IMR-90 (cell line): ENCODE data around the gene RIMS1. TPM values are rescaled to one million over a fixed set of nuclear protein-coding genes. Genes with fewer than 3 reads are reported as not detected.

Experiments
- ATAC-seq: fragments of 200-7000 bp; cut with Tn5 transposase; 2 replicates; pipeline ENCODE4 v1.9.1; 2020; ENCODE audit warnings: low read depth, mild to moderate bottlenecking, moderate library complexity
- BruUV-seq: library from RNA; stranded (reverse); fragments of 400-500 nt; replicated peaks from 2 replicates; lab custom pipeline; 2021; lab: Mats Ljungman, UMichigan
- CTCF ChIA-PET: fragments of 300-600 bp; formaldehyde crosslinking; extraction: SDS; loops from one replicate; lab custom pipeline; 2021; ENCODE audit warnings: antibody characterized with exemption; lab: Yijun Ruan, JAX
- POLR2A ChIA-PET: fragments of 300-600 bp; sonication (Branson Sonifier 250); formaldehyde crosslinking; loops from one replicate; lab custom pipeline; 2022; ENCODE audit warnings: antibody characterized with exemption; ENCODE audit not compliant: unreplicated experiment; lab: Charles Lee
- DNase-seq: peaks from one replicate; pipeline ENCODE4 v3.0.0; 2013
- H2AFZ ChIP-seq: replicated peaks from 2 replicates; pipeline ENCODE3; 2013; ENCODE audit warnings: low read length, mild to moderate bottlenecking; ENCODE audit not compliant: poor library complexity
- H2AK5ac ChIP-seq: 2 replicates; pipeline ENCODE4 v1.6.1; 2013; ENCODE audit warnings: low read depth, low read length, inconsistent platforms
- H2AK9ac ChIP-seq: replicated peaks from 2 replicates; pipeline ENCODE3; 2013; ENCODE audit warnings: mild to moderate bottlenecking, low read depth, low read length, moderate library complexity; ENCODE audit not compliant: poor library complexity
- H2BK120ac ChIP-seq: 2 replicates; pipeline ENCODE4 v1.6.1; 2013; ENCODE audit warnings: low read depth, low read length, inconsistent platforms
- H2BK15ac ChIP-seq: 3 replicates; pipeline ENCODE4 v1.6.1; 2013; ENCODE audit warnings: low read depth, low read length, inconsistent platforms
- H2BK20ac ChIP-seq: 2 replicates; pipeline ENCODE4 v1.6.1; 2013; ENCODE audit warnings: low read depth, mild to moderate bottlenecking, inconsistent platforms, low read length, moderate library complexity
- H2BK5ac ChIP-seq: 2 replicates; pipeline ENCODE4 v1.6.1; 2013; ENCODE audit warnings: mild to moderate bottlenecking, low read depth, low read length, inconsistent platforms; ENCODE audit not compliant: poor library complexity, severe bottlenecking
- H3K14ac ChIP-seq: replicated peaks from 2 replicates; pipeline ENCODE4 v1.6.1; 2013; ENCODE audit warnings: low read depth, low read length, inconsistent platforms
- H3K18ac ChIP-seq: 2 replicates; pipeline ENCODE4 v1.6.1; 2013; ENCODE audit warnings: low read depth, low read length, control low read depth
- H3K23ac ChIP-seq: 2 replicates; pipeline ENCODE4 v1.6.1; 2013; ENCODE audit warnings: low read depth, low read length, inconsistent platforms
- H3K27ac ChIP-seq: 2 replicates; pipeline ENCODE4 v1.5.1; 2013; ENCODE audit warnings: mild to moderate bottlenecking, control low read depth, low read length; ENCODE audit not compliant: insufficient read depth
- H3K27me3 ChIP-seq: 2 replicates; pipeline ENCODE4 v1.6.1; 2013; ENCODE audit warnings: low read length; ENCODE audit not compliant: control insufficient read depth, insufficient read depth
- H3K36me3 ChIP-seq: 2 replicates; pipeline ENCODE4 v1.6.1; 2013; ENCODE audit warnings: low read length, mixed read lengths; ENCODE audit not compliant: control insufficient read depth, insufficient read depth
- H3K4ac ChIP-seq: 2 replicates; pipeline ENCODE4 v1.6.1; 2013; ENCODE audit warnings: low read depth, low read length, inconsistent platforms
- H3K4me1 ChIP-seq: 2 replicates; pipeline ENCODE4 v1.6.1; 2013; ENCODE audit warnings: low read length, mixed read lengths; ENCODE audit not compliant: control insufficient read depth, insufficient read depth
- H3K4me2 ChIP-seq: 2 replicates; pipeline ENCODE4 v1.6.1; 2013; ENCODE audit warnings: low read depth, mild to moderate bottlenecking, control low read depth, low read length, moderate library complexity
- H3K4me3 ChIP-seq: 2 replicates; pipeline ENCODE4 v1.5.1; 2013; ENCODE audit warnings: low read depth, mild to moderate bottlenecking, control low read depth, low read length, moderate library complexity; ENCODE audit not compliant: insufficient read depth
- H3K56ac ChIP-seq: 2 replicates; pipeline ENCODE4 v1.6.1; 2013; ENCODE audit warnings: low read length, inconsistent platforms; ENCODE audit not compliant: insufficient read depth; ENCODE audit errors: extremely low read depth
- H3K79me1 ChIP-seq, 2 experiments: 2 replicates each; pipeline ENCODE4 v1.6.1; 2013; ENCODE audit warnings: low read length in 2 of 2, inconsistent platforms in 1 of 2, low read depth in 1 of 2
- H3K9ac ChIP-seq: 2 replicates; pipeline ENCODE4 v1.6.1; 2013; ENCODE audit warnings: low read depth, low read length, control low read depth
- H3K9me1 ChIP-seq: 2 replicates; pipeline ENCODE4 v1.6.1; 2013; ENCODE audit warnings: low read length, inconsistent platforms; ENCODE audit not compliant: insufficient read depth
- H3K9me3 ChIP-seq: 2 replicates; pipeline ENCODE4 v1.6.1; 2013; ENCODE audit warnings: low read length; ENCODE audit not compliant: control insufficient read depth, insufficient read depth
- H4K20me1 ChIP-seq: 2 replicates; pipeline ENCODE4 v1.6.1; 2013; ENCODE audit warnings: low read length, inconsistent platforms; ENCODE audit not compliant: insufficient read depth
- H4K5ac ChIP-seq: 2 replicates; pipeline ENCODE4 v1.6.1; 2013; ENCODE audit warnings: mild to moderate bottlenecking, low read depth, low read length, control low read depth
- H4K8ac ChIP-seq, 2 experiments: 2 replicates each; pipeline ENCODE4 v1.6.1; 2013; ENCODE audit warnings: low read depth in 2 of 2, low read length in 2 of 2, control low read depth in 1 of 2, inconsistent platforms in 1 of 2
- H4K91ac ChIP-seq: 2 replicates; pipeline ENCODE4 v1.6.1; 2013; ENCODE audit warnings: low read depth, low read length, inconsistent platforms; ENCODE audit not compliant: insufficient read depth
- CEBPB ChIP-seq: IDR thresholded peaks from 2 replicates; pipeline ENCODE4 v1.6.1; 2012; ENCODE audit warnings: low read depth, low read length, improper control_type of control experiment
- MAFK ChIP-seq: IDR thresholded peaks from 2 replicates; pipeline ENCODE4 v1.6.1; 2012; ENCODE audit warnings: low read depth, low read length, improper control_type of control experiment
- MAZ ChIP-seq: IDR thresholded peaks from 2 replicates; pipeline ENCODE4 v1.6.1; 2012; ENCODE audit warnings: low read depth, mild to moderate bottlenecking, low read length, improper control_type of control experiment, moderate library complexity, borderline replicate concordance
- NFE2L2 ChIP-seq: fragments of 150-350 bp; IDR thresholded peaks from 2 replicates; pipeline ENCODE4 v1.6.1; 2016; ENCODE audit warnings: low read depth, mild to moderate bottlenecking, low read length
- RAD21 ChIP-seq: IDR thresholded peaks from 2 replicates; pipeline ENCODE4 v1.6.1; 2012; ENCODE audit warnings: low read length, improper control_type of control experiment
- RCOR1 ChIP-seq: IDR thresholded peaks from 2 replicates; pipeline ENCODE4 v1.6.1; 2012; ENCODE audit warnings: mild to moderate bottlenecking, low read length, improper control_type of control experiment; ENCODE audit not compliant: insufficient replicate concordance
- SMC3 ChIP-seq: fragments of 150-350 bp; IDR thresholded peaks from 2 replicates; pipeline ENCODE4 v1.6.1; 2016; ENCODE audit warnings: low read depth, mild to moderate bottlenecking, antibody characterized with exemption, low read length, moderate library complexity
- WGBS, 2 experiments: methylation state at CpG; one replicate each; pipeline versions ENCODE4 v1.1.5 to v1.1.7; 2013; ENCODE audit warnings: missing lambda C conversion rate in 2 of 2; ENCODE audit not compliant: insufficient read length in 1 of 2; ENCODE audit errors: extremely low coverage in 2 of 2; 5-methylcytosine and 5-hydroxymethylcytosine counted together
- dilution Hi-C: fragments of 300-500 bp; cut with HindIII; formaldehyde crosslinking; loops from one replicate; pipeline ENCODE4 v1.14.3; 2018; ENCODE audit warnings: low sequenced_read_pairs; ENCODE audit not compliant: unreplicated experiment
- in situ Hi-C: fragments of 300-500 bp; cut with MboI; formaldehyde crosslinking; loops from 3 replicates; pipeline ENCODE4 v1.14.3; 2019; ENCODE audit warnings: low sequenced_read_pairs, inconsistent platforms, mixed read lengths
- intact Hi-C: fragments of 100-400 bp; cut with micrococcal nuclease; formaldehyde crosslinking; loops from 2 replicates; pipeline ENCODE4 v1.10.0; 2022
- polyA plus RNA-seq, 3 experiments: library from polyadenylated mRNA; depleted of rRNA; stranded (reverse); fragments of >200 nt; gene quantifications; 2 replicates each; pipeline ENCODE4 v1.2.3, GENCODE V29; 2012; ENCODE audit warnings: low replicate concordance in 1 of 3
- total RNA-seq: library from RNA; depleted of rRNA; stranded (reverse); fragments of >200 nt; gene quantifications from 2 replicates; pipeline ENCODE4 v1.2.3, GENCODE V29; 2012
- TF ChIP-seq, protein P1 (sequence below): fragments of 150-350 bp; IDR thresholded peaks from 2 replicates; pipeline ENCODE4 v1.6.1; 2016; ENCODE audit warnings: low read depth, mild to moderate bottlenecking, low read length, moderate library complexity, borderline replicate concordance

The RIMS1 gene
- total and polyA plus RNA-seq, 2 of the 4 experiments (the other 2 are of a cell fraction), result 0.44 to 3.8 TPM

DNA sequence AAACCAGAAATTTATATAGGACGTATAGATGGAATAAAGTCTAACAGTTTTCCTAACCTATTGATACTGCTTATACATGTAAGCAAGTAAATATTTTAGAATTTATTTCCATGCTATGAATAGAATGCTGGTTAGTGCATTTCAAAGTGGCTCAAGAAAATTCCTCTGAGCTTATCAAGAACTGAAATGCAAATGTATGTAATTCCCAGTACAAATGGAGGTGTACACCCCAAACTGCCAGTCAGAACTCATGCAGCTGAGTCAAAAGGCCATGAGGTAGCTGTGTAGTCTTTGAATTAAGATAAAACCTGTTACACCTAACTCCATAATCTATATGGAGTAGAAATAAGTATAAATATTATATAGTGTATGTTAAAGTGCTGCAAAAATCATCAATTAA, 503.3 kb downstream of the RIMS1 start (continued):
- TF ChIP-seq, protein P1, sequence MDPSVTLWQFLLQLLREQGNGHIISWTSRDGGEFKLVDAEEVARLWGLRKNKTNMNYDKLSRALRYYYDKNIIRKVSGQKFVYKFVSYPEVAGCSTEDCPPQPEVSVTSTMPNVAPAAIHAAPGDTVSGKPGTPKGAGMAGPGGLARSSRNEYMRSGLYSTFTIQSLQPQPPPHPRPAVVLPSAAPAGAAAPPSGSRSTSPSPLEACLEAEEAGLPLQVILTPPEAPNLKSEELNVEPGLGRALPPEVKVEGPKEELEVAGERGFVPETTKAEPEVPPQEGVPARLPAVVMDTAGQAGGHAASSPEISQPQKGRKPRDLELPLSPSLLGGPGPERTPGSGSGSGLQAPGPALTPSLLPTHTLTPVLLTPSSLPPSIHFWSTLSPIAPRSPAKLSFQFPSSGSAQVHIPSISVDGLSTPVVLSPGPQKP, result no peak
- TF ChIP-seq CEBPB (no peak), RCOR1 (no peak), NFE2L2 (no peak)

DNA sequence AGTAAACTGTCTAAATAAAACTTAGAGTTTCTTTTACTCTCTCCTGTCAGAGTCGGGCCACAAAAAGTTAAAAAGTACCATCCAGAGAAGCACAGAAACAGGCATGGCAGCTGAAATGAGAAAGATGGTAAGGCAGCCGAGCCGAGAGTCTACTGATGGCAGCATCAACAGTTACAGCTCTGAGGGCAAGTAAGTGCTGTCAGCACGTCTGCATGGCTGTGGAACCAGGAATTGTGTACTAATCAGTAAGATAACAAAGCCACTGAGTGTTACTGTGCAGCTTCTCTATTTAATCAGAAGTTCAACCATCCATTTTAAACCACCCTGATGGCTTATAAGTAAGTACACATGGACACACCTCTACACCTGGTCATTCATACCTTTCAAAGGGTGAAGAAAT, 504.2 kb downstream of the RIMS1 start:
- H3K23ac ChIP-seq, result no peak overlapping the region
- 0 out of 2 replicates have a peak, but pooled peaks cover 2% of the 10 kb centered on the region for H3K9me1 ChIP-seq
- no peak overlapping the region for H2BK15ac ChIP-seq
- H3K9me3 ChIP-seq, result no peaks in the 10 kb centered on the region
- no peak for DNase-seq
- H2AK5ac ChIP-seq, result no peak overlapping the region
- no peaks in the 10 kb centered on the region for H3K79me1 ChIP-seq
- no peak overlapping the region for H4K8ac ChIP-seq
- no peak overlapping the region for H2AK9ac ChIP-seq
- 76% methylated on average over 2 of the region's 4 CpGs; no CpG with 5 or more reads in 1 of the 2 experiments for WGBS, 2 experiments
- no peak overlapping the region for H4K91ac ChIP-seq
- no peaks in the 10 kb centered on the region for H3K4me1 ChIP-seq
- no peak overlapping the region for H3K4me3 ChIP-seq
- dilution Hi-C loops, result no loop called here
- no peak overlapping the region for H2BK20ac ChIP-seq
- in situ Hi-C loops, result no loop called here
- no peak for ATAC-seq
- H3K36me3 ChIP-seq, result no peaks in the 10 kb centered on the region
- no peak overlapping the region for H3K4ac ChIP-seq
- peak overlapping the region; percentile 61 for H2AFZ ChIP-seq
- no TSS peak for BruUV-seq
- no peak overlapping the region for H3K14ac ChIP-seq
- CTCF ChIA-PET, result no interaction called here
- no peak overlapping the region for H3K18ac ChIP-seq
- no peak overlapping the region for H2BK5ac ChIP-seq
- H3K56ac ChIP-seq, result no peak overlapping the region
- H3K27ac ChIP-seq, result no peak overlapping the region
- H4K20me1 ChIP-seq, result no peaks in the 10 kb centered on the region
- POLR2A ChIA-PET, result interaction anchor here (0.6 kb wide), 1 partner anchor 190 kb away, joined by 6 read pairs; no protein-coding TSS in a partner anchor
- no peak overlapping the region for H3K4me2 ChIP-seq
- H3K9ac ChIP-seq, result no peak overlapping the region
- TF ChIP-seq MAFK (no peak), SMC3 (no peak), RCOR1 (no peak), MAZ (no peak), CEBPB (no peak), RAD21 (no peak)
- no peaks in the 10 kb centered on the region for H3K27me3 ChIP-seq
- H2BK120ac ChIP-seq, result no peak overlapping the region
- H4K5ac ChIP-seq, result no peak overlapping the region
- intact Hi-C loops, result loop anchor here (10.0 kb wide), 1 partner anchor 116 kb away; no protein-coding TSS in a partner anchor
